ENCODE results near the gene HSH2D.

HSH2D gene

DNA sequence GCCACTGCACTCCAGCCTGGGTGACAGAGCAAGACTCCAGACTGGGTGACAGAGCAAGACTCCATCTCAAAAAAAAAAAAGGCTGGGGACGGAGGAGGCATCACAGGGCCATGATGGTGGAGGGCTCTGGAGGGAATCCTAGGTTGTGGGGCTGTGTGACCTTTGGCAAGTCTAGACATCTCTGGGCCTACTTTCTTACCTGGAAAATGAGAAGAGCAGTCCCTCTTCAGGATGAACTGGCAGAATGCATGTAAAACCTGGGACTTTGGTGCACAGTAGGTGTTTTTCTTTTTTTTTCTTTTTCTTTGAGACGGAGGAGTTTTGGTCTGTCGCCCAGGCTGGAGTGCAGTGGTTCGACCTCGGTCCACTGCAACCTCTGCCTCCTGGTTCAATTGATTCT, 16.2 kb downstream of the HSH2D start:
- Histone ChIP-seq H3K4me3 (ENCODE audit: low read length) (no peak overlapping the region), H3K9ac (ENCODE audit: low read length) (no peak overlapping the region), H3K4me1 (ENCODE audit: low read length) (peaks cover 33% of the 10 kb centered on the region), H3K36me3 (replicated peaks; ENCODE audit: insufficient read depth, low read length) (peaks cover 17% of the 10 kb centered on the region), H3F3A (ENCODE audit: insufficient read depth, low read length) (peaks cover 67% of the 10 kb centered on the region), H3K79me2 (ENCODE audit: low read length) (peaks cover 10% of the 10 kb centered on the region), H3K9me3 (replicated peaks; ENCODE audit: insufficient read depth, low read length) (no peaks in the 10 kb centered on the region), H4K20me1 (ENCODE audit: insufficient read depth, low read length) (no peaks in the 10 kb centered on the region), H2AFZ (ENCODE audit: low read length) (no peak overlapping the region), H3K4me2 (ENCODE audit: low read depth, low read length) (no peak overlapping the region), H3K9me2 (replicated peaks; ENCODE audit: insufficient read depth, low read length) (no peaks in the 10 kb centered on the region), H3K27me3 (replicated peaks; ENCODE audit: insufficient read depth, low read length) (no peaks in the 10 kb centered on the region), H3K27ac (ENCODE audit: low read length) (peak overlapping the region; percentile 52; the same call in 1 of the 2 replicates)
- no peak for DNase-seq
- TF ChIP-seq, protein P1, sequence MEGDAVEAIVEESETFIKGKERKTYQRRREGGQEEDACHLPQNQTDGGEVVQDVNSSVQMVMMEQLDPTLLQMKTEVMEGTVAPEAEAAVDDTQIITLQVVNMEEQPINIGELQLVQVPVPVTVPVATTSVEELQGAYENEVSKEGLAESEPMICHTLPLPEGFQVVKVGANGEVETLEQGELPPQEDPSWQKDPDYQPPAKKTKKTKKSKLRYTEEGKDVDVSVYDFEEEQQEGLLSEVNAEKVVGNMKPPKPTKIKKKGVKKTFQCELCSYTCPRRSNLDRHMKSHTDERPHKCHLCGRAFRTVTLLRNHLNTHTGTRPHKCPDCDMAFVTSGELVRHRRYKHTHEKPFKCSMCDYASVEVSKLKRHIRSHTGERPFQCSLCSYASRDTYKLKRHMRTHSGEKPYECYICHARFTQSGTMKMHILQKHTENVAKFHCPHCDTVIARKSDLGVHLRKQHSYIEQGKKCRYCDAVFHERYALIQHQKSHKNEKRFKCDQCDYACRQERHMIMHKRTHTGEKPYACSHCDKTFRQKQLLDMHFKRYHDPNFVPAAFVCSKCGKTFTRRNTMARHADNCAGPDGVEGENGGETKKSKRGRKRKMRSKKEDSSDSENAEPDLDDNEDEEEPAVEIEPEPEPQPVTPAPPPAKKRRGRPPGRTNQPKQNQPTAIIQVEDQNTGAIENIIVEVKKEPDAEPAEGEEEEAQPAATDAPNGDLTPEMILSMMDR (IDR thresholded peaks at IDR 0.05; ENCODE audit: low read length) = no peak
- TF ChIP-seq EZH2phosphoT487 (IDR thresholded peaks at IDR 0.05; ENCODE audit: low read length) = no peak
- TF ChIP-seq EZH2 (optimal IDR thresholded peaks at IDR 0.05; ENCODE audit: low read depth, low read length) = no peak

DNA sequence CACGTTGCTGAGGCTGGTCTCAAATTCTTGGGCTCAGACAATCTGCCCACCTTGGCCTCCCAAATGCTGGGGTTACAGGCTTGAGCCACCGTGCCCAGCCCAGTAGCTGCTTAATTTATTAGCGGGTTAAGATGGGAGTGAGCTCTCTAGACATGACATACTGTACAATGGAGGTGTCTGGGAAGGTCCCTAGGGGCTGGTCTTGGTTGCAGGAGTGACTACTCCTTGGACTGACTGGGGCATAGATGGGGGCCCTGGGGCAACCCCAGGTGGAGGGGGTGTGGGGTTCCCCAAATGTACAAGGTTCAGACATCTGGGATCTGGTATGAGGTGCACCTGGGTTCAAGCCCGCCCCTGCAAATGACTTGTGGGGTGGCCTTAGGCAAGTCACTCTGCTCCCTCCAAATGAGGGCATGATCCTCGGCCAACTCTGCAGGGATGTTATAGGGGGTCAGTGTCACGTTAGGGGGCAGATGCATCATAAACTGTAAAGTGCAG, 17.0 kb downstream of the HSH2D start:
- TF ChIP-seq, protein P1 (IDR thresholded peaks at IDR 0.05; ENCODE audit: low read length) = no peak
- TF ChIP-seq EZH2 (optimal IDR thresholded peaks at IDR 0.05; ENCODE audit: low read depth, low read length) (no peak), EZH2phosphoT487 (IDR thresholded peaks at IDR 0.05; ENCODE audit: low read length) (no peak)
- H3F3A ChIP-seq (ENCODE audit: insufficient read depth, low read length) = peaks cover 58% of the 10 kb centered on the region
- H3K27ac ChIP-seq (ENCODE audit: low read length) = peak overlapping the region; percentile 52; the same call in 1 of the 2 replicates
- peaks cover 16% of the 10 kb centered on the region for H3K36me3 ChIP-seq (replicated peaks; ENCODE audit: insufficient read depth, low read length)
- DNase-seq = no peak
- H3K79me2 ChIP-seq (ENCODE audit: low read length) = peaks cover 10% of the 10 kb centered on the region
- H3K9me3 ChIP-seq (replicated peaks; ENCODE audit: insufficient read depth, low read length) = no peaks in the 10 kb centered on the region
- H3K27me3 ChIP-seq (replicated peaks; ENCODE audit: insufficient read depth, low read length) = no peaks in the 10 kb centered on the region
- H3K4me2 ChIP-seq (ENCODE audit: low read depth, low read length) = peak overlapping the region; percentile 5; the same call in 1 of the 2 replicates
- no peaks in the 10 kb centered on the region for H4K20me1 ChIP-seq (ENCODE audit: insufficient read depth, low read length)
- H3K4me1 ChIP-seq (ENCODE audit: low read length) = peaks cover 25% of the 10 kb centered on the region
- no peak overlapping the region for H3K4me3 ChIP-seq (ENCODE audit: low read length)
- no peaks in the 10 kb centered on the region for H3K9me2 ChIP-seq (replicated peaks; ENCODE audit: insufficient read depth, low read length)
- H2AFZ ChIP-seq (ENCODE audit: low read length) = no peak overlapping the region
- H3K9ac ChIP-seq (ENCODE audit: low read length) = no peak overlapping the region

DNA sequence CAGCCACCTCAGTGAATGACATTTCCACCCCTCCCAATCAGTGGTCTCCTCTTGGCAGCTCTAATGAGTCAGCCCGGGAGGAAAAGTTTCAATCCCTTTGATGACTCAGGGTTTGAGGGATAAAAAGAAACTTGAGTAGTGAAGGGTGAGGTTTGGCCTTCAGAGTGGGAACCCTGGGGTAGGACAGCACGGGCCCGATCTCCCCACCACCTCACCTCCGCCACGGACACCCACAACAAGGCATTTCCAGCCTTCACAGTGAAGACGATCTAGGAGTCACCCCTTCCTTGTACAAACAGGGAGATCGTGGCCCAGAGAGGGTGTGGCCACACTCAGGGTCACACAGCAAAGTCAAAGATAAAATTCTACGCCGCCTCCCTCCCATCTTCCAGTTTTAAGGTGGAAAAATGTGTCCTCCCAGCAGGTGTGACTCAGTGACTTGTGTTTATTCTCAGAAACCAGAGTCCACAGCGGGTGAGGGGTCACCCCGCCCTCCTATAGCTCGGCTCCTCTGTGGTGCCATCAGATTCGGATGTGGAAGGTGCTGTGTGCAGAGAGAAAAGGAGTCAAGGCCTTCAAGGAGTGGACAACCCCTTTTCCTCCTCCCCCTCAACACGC, 17.6 kb downstream of the HSH2D start:
- Histone ChIP-seq H3K27me3 (replicated peaks; ENCODE audit: insufficient read depth, low read length) (no peaks in the 10 kb centered on the region), H3K27ac (ENCODE audit: low read length) (peak overlapping the region; percentile 52; the same call in 1 of the 2 replicates), H3K9me2 (replicated peaks; ENCODE audit: insufficient read depth, low read length) (no peaks in the 10 kb centered on the region), H3K79me2 (ENCODE audit: low read length) (peaks cover 10% of the 10 kb centered on the region), H3K4me3 (ENCODE audit: low read length) (no peak overlapping the region), H3K4me2 (ENCODE audit: low read depth, low read length) (peak overlapping the region; percentile 5; the same call in 1 of the 2 replicates), H3K9ac (ENCODE audit: low read length) (no peak overlapping the region), H3K9me3 (replicated peaks; ENCODE audit: insufficient read depth, low read length) (no peaks in the 10 kb centered on the region), H4K20me1 (ENCODE audit: insufficient read depth, low read length) (no peaks in the 10 kb centered on the region), H3F3A (ENCODE audit: insufficient read depth, low read length) (peaks cover 56% of the 10 kb centered on the region), H2AFZ (ENCODE audit: low read length) (no peak overlapping the region), H3K4me1 (ENCODE audit: low read length) (peaks cover 23% of the 10 kb centered on the region), H3K36me3 (replicated peaks; ENCODE audit: insufficient read depth, low read length) (peaks cover 16% of the 10 kb centered on the region)
- TF ChIP-seq EZH2 (optimal IDR thresholded peaks at IDR 0.05; ENCODE audit: low read depth, low read length) (no peak), EZH2phosphoT487 (IDR thresholded peaks at IDR 0.05; ENCODE audit: low read length) (no peak)
- TF ChIP-seq, protein P1 (IDR thresholded peaks at IDR 0.05; ENCODE audit: low read length) = no peak
- DNase-seq = no peak

Data from MM.1S (cell line).